HG03571 (cell line): Measurements from ENCODE around the gene LASP1.

Source experiments
- ATAC-seq: cut with Tn5 transposase; IDR thresholded peaks from one replicate; pipeline ENCODE4 v1.9.1; 2021; ENCODE audit not compliant: unreplicated experiment

The LASP1 gene

GRCh38 chr17:38885728-38886642 is 16.1 kb downstream of the LASP1 start:
- ATAC-seq, result no peak

- no peak for ATAC-seq
These were observed 16.8 kb downstream of the LASP1 start for GRCh38 chr17:38886643-38887010.

GRCh38 chr17:38888842-38889241 is 19.0 kb downstream of the LASP1 start:
- no peak for ATAC-seq

- no peak for ATAC-seq
These were observed 20.0 kb downstream of the LASP1 start for GRCh38 chr17:38889745-38890409.

GRCh38 chr17:38890410-38890746 is 20.5 kb downstream of the LASP1 start:
- no peak for ATAC-seq

GRCh38 chr17:38891441-38891840 is 21.6 kb downstream of the LASP1 start:
- ATAC-seq, result no peak

- no peak for ATAC-seq
These were observed 22.2 kb downstream of the LASP1 start for GRCh38 chr17:38892083-38892482.

- ATAC-seq, result no peak
These were observed 22.8 kb downstream of the LASP1 start for GRCh38 chr17:38892620-38893019.

- no peak for ATAC-seq
These were observed 23.3 kb downstream of the LASP1 start for GRCh38 chr17:38893113-38893512.

GRCh38 chr17:38893607-38894006 is 23.7 kb downstream of the LASP1 start:
- no peak for ATAC-seq

- ATAC-seq, result no peak
These were observed 24.4 kb downstream of the LASP1 start for GRCh38 chr17:38894276-38894675.

- ATAC-seq, result no peak
These were observed 26.6 kb downstream of the LASP1 start for GRCh38 chr17:38896346-38896954.

- ATAC-seq, result no peak
These were observed 27.3 kb downstream of the LASP1 start for GRCh38 chr17:38897176-38897575.

- ATAC-seq, result no peak
These were observed 27.9 kb downstream of the LASP1 start for GRCh38 chr17:38897671-38898290.

- no peak for ATAC-seq
These were observed 28.4 kb downstream of the LASP1 start for GRCh38 chr17:38898291-38898679.

- ATAC-seq, result peak; percentile 62
These were observed 29.0 kb downstream of the LASP1 start for GRCh38 chr17:38898812-38899348.

GRCh38 chr17:38899421-38899820 is 29.6 kb downstream of the LASP1 start:
- no peak for ATAC-seq

GRCh38 chr17:38900978-38901656 is 31.3 kb downstream of the LASP1 start:
- ATAC-seq, result no peak

GRCh38 chr17:38903404-38903803 is 33.5 kb downstream of the LASP1 start:
- ATAC-seq, result no peak

- no peak for ATAC-seq
These were observed 35.0 kb downstream of the LASP1 start for GRCh38 chr17:38904892-38905291.

GRCh38 chr17:38905375-38905774 is 35.5 kb downstream of the LASP1 start:
- no peak for ATAC-seq
